GM18907 (cell line): ENCODE data around the gene ADAMTSL5.

ENCODE experiments used
- ATAC-seq: cut with Tn5 transposase; IDR thresholded peaks from one replicate; pipeline ENCODE4 v1.9.1; 2021; ENCODE audit warnings: mild to moderate bottlenecking, moderate library complexity; ENCODE audit not compliant: unreplicated experiment

Gene ADAMTSL5

DNA sequence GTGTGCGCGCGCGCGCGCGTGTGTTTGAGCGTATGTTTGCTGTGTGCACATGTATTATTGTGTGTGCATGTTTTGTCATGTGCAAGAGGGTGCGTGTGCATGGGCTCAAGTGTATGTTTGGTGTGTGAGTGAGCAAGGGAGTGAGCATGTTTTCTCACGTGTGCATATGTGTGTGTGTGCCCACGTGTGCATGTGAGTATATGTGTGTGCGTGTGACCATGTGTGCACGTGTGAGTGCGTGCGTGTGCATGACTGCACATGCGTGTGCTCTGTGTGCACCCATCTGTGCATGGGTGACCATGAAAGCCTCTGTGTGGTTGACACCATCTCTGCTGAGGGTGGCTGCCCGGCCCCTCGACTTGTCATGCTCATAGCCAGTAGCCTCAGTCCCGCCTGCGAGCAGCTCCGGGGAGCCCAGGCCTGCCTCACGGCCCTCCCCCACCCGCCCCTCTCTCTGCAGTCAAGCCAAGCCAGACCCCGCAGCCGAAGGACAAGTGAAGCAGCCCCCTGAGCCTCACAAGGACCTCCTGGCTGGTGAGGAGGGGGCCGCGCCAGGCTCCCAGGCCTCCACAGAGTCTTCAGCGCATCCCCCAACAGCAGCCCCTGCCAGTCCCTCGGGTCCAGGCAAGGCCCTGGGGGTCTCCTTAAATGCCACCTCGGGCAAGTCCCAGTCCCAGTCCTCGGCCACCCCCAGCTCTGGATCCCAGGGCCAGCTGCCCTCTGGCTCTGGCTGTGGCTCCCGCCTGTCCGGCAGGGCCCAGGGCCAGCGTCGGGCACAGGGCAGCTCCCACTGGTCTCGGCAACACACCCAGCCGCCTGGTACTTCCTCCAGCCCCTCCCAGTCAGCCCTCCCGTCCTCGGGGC, 15.9 kb downstream of the ADAMTSL5 start:
- ATAC-seq: no peak

DNA sequence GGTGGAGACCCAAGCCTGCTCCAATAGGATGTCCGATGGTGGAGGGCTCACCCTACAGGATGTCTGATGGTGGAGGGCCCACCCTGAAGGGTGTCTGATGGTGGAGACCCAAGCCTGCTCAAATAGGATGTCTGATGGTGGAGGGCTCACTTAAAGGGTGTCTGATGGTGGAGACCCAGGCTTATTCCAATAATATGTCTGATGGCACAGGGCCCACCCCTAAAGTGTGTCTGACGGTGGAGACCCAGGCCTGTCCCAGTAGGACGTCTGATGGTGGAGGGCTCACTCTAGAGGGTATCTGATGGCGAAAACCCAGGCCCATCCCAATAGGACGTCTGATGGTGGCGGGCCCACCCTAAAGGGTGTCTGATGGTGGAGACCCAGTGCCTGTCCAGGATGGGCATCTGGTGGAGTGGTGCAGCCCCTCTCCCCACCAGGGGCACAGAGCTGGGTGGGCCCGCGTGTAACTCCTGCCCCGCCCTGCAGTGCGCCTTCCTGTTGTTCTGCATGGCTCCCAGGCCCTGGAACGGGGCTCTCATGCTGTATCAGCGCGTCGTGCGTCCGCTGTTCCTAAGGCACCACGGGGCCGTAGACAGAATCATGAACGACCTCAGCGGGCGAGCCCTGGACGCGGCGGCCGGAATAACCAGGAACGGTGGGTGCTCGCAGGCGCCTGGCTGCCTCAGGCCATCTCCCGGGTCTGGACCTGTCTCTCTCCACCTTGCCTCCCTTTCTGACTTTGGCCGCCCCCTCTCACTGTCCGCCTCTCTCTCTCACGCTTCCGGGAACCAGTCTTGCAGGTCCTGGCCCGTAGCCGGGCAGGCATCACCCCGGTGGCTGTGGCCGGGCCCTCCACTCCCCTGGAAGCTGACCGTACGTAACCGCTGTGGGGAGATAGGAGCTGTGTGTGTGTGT, 16.8 kb downstream of the ADAMTSL5 start:
- no peak for ATAC-seq

DNA sequence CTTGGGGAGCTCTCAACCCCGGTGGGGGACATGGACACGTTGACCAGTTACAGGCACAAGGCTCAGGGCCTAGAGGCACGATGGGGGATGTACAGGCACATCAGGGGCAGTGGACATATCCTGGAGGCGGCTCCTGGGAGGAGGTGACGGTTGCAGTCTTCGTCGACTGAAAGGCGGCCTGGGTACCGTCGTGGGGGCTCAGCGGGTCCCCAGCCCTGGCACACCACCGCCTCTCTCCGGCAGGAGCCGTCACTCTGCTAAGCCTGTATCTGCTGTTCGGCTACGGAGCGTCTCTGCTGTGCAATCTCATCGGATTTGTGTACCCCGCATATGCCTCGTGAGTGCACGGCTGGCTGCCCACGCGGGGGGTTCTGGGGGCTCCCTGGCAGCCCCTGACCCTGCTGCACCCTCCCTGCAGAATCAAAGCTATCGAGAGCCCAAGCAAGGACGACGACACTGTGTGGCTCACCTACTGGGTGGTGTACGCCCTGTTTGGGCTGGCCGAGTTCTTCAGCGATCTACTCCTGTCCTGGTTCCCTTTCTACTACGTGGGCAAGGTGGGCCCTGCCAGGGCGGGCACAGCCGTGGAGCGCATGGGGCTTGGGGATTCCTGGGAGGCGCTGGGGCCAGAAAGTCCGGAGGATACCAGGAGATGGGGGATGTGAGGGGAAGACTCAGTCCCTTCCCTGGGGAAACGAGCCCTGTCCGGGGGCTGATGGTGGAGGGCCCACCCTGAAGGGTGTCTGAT, 17.6 kb downstream of the ADAMTSL5 start:
- ATAC-seq: no peak

DNA sequence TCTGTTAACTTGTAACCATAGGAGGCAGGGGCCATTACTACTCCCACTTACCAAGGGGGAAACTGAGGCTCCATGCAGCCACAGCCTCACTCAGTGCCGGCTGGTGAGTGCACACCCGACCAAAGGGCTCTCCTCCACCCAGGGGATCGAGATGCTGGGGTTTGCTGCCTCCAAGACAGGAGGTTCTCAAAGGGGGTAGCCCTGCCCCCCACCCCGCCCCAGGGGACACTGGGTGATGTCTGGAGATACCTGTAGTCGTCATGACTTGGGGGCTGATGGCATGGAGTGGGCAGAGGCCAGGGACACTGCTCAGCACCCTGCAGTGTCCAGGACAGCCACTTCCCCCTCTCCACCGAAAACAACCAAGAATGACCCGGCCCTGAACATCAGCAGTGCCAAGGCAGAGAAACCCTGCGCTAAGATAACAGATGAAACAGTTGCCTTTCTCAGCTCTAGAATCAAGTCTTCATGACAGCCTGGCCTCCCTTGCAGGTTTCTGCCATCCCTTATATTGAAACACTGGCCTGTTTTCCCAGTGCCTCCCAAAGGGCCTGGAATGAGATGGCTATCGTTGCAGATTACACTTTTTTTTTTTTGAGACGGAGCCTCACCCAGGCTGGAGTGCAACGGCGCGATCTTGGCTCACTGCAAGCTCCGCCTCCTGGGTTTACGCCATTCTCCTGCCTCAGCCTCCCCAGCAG, 18.6 kb downstream of the ADAMTSL5 start:
- no peak for ATAC-seq

DNA sequence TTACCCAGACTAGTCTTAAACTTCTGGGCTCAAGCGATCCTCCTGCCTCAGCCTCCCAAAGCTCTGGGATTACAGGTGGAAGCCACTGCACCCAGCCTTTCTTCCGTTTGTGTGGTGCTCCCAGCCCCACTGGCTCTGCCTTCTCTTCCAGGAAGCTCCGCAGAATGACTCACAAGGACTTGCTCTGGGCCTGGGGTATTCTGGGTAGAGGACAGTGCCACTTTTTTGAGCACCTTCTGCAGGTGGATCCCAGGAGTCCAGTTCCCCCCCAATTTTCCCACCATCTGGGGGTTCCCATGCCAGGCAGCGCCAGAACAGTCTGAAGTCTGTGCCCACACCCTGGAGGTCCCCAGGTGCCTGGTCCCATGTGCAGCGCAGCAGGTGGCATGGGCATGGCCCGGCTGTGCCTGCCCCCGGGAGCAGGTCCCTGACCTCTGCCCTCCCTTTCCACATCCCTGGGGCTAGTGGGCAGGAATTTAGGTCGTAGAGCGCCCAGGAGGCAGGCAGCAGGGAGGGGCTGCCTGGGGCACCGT, 20.3 kb downstream of the ADAMTSL5 start:
- no peak for ATAC-seq

DNA sequence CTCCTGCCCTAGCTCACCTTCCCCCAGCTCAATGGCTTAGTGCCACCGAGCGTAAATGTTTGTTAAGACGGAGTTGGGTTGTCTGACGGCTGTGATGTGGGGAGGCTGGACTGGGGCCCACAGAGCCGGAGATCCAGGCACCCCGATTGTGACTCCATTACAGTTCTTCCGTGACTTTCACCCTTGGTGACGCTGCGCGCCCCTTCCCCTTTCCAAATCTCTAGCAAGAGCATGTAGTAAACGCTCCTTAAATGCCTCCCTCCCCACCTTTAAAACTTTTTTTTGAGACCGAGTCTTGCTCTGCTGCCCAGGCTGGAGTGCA, 21.0 kb downstream of the ADAMTSL5 start:
- no peak for ATAC-seq

DNA sequence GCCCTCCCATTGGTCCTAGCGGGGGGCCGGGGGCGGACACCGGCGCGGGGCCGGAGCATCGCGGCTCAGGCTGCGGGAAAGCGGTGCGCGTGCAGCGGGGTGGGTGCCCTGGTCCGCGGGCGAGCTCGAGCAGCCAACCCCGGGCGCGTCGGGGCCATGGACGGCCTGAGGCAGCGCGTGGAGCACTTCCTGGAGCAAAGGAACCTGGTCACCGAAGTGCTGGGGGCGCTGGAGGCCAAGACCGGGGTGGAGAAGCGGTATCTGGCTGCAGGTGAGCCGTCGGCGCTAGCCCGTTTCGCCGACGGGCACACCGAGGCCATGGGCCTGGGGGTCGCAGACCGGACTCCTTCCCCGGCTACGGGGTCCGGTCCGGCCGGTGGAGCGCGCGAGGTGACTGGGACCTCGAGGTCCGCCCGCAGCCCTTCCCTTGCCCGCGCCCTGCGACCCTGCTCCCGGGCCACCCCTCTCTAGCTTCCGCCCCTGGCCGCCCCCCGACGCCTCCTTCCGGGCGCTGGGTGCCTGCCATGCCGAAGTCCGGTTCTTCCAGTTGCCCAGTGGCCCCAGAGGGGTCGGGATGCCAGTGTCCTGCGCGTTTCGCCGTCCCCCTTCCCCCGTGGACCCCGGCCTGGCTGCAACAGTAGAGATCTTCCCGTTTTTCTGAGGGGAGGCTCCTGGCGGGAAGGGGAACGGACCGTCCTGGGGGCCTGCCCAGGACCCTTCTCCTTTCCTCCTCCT, 21.5 kb downstream of the ADAMTSL5 start, which contains the start of gene REEP6:
Gene REEP6 (plus strand): TSS at position 68 of the 735 bp plus-strand sequence. CDS start 89 bp downstream, at position 157.
- ATAC-seq: no peak

DNA sequence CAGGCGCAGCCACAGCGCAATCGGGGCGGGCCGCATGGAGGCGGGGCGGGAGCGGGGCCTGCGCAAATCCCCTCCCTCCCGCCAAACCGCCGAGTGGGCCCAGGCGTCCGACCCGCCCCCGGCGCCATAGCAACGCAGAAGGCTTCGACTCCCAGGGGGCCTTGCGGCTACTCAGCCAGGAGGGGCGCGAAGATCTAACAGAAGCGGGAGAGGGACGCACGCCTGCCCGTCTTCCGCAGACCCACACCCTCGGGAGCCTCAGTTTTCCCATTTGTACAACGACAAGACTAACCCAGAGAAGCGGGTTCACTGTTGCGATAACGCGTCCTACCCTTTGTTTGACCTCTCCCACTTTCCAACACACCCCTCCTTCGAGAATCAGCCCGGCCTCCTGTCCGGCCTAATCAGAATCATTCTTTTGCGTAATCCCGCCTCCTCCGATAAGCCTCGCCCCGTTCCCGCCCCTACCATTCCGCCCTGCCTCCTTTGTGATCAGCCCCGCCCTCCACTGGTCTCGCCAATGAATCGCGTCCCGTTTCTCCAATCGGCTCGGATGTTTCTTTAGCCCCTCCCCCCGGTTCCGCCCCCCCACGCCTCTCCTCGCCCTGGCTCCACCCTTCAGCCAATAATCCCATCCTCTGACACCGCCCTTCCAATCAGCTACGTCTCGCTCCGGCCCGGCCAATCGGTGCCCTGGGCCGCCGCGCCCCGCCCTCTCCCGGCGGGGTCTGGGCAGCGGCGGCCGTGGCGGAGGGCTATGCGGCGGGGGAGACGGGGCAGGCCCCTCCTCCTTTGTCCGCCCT, 22.3 kb downstream of the ADAMTSL5 start, which contains the start of gene PCSK4:
Gene PCSK4 (minus strand): TSS at position 40 of the 803 bp plus-strand sequence. CDS start 4 bp downstream, at position 36.
- peak; percentile 73 for ATAC-seq

DNA sequence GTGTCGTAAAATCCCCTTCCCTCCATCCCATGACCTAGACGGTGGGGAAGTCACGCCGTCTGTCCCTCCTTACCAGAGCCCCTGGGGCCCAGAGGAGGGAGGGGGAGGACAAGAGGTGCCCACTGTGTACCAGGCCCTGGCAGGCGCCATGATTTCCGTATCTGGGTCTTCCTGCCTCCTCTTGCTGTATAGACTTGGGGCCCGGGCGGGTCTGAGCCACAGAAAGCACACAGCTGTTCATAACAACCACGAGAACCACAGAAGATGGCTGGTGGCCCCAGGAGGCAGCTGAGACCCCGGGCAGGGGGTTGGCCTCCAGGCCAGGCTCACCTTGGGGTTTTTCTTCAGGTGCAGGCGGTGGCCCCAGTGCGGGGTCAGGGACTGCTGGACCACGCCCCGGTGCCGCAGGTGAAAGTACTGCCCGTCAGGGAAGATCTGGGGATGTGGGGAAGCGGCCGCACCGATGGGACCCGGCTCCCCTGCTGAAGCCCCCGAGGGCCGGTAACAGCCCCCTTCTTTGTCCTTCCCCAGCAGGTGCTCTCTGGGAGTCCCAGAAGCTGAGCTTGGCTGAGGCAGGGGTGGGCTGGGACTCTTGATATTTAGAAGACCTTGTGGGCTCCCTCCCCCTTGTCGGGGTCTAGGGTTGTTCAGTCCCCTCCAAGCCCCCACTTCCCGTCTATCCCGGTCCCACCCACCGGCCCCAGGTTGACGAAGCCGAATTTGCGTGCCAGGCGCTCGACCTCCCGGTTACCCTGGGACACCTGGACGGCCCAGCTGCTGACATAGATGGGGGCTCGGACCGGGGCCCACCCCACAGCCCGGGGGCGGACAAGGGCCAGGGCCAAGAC, 23.1 kb downstream of the ADAMTSL5 start:
- ATAC-seq: peak; percentile 3

DNA sequence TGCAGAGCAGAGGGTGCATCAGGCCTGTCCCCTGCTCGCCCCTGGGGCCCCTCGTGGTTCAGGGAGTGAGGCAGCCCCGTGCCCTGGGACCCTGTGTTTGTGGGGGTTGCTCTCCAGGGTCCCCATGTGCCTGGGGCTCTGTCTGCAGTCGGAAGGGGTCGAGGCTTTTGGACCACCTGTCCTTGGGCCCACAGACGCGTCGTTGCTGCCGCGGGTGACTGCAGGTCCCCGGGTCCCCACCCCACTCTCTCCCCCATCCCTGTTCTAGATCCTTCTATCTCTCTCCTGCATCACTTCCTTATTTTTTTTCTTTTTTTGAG, 24.6 kb downstream of the ADAMTSL5 start:
- no peak for ATAC-seq

DNA sequence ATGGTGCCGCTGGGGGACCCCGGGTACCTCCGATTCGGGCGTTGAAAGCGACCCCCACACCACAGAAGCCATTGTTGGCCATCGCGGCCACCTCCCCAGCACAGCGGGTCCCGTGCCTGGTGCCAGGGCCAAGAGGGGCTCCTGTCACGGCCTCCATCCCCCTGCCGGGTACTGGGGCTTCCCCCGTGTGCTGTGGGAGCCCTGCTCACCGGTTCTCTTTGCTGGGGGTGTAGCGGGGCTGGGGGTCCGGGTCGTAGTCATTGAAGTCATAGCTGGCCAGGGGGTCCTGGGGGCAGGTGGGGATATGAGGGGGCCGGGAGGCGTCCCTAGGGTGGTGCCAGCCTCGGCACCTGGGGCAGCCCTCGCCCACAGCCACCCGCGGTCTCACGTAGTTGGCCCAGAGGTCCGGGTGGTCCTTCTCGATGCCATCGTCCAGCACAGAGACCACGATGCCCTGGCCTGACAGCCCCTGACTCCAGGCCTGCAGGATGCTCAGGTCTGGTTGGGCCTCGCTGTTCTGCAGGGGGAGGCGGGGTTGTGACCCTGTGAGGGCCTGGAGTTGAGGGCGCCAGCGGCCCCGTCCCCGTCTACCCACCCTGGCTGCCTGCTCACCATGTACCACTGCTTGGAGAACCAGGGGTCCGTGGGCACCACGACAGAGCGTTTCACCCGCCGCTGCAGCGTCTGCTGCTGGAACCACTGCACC, 25.1 kb downstream of the ADAMTSL5 start:
- ATAC-seq: no peak

DNA sequence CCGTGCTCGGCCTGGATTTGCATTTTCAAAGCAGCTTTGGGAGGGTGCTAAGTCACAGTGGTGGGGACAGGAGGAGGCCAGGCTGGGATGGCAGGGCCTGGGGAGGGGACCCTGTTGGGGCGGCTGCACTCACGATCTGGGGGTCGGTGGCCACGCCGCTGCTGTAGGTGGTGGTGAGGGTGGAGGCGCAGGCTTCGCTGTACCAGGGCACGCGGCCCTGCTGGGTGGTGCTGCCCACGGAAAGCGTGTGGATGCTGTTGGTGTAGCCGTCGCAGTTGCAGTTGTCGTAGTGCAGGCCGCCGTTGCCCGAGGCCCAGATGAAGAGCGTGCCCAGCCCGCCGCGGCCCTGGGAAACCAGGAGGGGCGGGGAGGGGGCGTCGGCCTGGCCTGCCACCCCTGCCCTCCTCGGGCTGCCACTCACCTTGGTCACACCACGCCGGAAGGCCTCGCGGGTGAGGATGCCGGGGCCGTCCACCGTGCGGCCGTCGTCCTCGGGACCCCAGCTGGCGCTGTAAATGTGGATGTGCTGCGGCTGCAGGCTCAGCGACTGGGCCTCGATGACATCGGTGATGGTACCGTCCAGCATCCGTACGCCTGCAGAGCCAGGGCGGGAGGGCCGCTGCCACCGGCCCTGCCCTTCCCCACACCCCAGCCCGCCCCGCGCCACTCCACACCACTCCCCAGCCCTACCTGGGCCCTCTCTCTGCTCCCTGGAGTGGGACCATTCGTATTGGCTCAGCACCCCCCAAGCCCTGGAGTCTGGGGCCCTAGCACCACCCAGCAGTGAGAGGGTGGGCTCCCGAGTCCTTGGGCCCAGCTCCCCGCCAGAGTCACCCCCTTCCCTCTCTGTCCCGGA, 25.9 kb downstream of the ADAMTSL5 start:
- no peak for ATAC-seq

DNA sequence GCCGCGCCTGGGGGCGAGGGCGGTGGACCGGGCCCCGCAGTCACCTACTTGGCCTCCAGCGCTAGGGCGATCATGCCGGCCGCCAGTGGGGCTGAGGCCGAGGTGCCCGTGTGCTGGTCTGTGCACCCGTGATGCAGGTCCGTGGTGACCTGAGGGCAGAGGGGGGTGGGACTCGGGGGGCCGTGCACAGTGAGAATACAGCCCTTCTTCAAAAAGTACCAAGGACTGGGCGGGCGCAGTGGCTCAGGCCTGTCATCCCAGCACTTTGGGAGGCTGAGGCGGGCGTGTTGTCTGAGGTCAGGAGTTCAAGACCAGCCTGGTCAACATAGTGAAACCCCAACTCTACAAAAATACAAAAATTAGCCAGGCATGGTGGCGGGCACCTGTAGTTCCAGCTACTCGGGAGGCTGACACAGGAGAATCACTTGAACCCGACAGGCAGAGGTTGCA, 28.8 kb downstream of the ADAMTSL5 start:
- no peak for ATAC-seq

DNA sequence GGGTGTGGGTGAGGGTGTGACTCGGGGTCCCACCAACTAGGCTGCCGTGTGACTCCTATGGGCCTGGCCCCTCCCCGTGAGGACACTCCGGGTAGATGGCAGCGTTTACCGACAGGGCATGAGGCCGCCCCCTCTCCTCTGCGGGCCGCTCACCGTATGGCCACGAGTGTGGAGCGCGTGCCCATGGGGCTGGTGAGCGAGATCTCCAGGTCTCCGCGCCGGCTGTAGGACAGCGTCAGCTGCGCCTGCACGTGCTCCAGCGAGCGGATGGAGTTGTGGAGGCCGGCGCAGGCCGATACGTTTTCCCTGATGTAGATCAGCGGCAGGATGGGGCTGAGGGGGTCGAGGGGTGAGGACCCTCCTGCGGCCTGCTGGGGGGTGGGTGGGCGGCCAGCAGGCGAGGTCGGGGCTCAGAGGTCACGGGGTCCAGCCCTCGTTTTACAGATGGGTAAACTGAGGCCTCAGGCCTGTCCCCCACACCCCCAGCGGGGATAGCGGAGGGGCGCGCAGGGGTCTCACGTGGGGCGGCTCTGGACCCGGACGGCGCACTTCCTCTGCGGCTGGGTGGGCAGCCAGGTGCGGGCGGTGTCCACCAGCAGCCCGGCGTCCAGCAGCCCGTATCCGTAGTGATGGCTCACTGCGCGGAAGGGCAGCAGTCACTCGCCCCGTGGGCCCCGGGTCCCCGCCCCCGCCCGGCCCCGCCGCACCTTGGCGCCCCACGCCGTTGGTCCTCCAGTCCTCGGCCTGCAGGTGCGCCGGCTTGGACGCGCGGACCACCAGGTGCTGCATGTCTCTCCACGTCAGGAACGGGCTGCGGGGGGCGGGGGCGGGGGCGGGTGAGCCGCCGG, 29.5 kb downstream of the ADAMTSL5 start:
- ATAC-seq: no peak

DNA sequence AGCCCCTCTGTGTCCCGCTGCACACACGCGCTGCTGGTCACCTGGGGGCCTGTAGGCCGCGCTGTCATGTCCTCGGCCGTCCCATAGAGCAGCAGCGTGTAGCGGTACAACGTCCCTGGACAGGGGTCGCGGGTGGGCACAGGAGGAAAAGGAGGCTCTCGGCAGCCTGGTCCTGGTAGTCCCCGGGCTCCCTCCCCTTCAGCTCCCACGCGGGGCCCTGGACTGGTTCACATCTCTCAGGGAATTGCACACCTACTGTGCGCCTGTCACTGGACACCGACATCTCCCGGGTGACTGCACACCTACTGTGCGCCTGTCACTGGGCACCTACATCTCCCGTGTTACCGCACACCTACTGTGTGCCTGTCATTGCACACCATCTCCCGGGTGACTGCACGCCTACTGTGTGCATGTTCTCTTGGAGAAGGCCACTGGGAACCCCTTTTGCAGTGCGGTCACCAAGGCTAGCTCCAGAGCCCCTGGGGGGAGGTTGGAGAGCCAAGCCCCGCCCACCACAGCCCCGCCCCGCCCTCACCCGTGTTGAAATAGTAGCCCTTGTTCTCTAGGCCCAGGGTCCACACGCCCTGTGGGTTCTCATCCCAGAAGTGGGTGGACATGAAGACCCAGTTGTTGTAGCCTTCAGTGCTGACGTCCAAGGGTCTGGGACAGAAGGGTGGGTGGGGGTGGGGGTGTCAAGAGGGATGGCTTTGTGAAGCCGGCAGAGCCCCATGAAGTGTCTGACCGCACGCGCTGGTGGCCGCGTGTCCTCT, 30.3 kb downstream of the ADAMTSL5 start:
- no peak for ATAC-seq
